ENCODE measurements around the gene RHOD.

DNA sequence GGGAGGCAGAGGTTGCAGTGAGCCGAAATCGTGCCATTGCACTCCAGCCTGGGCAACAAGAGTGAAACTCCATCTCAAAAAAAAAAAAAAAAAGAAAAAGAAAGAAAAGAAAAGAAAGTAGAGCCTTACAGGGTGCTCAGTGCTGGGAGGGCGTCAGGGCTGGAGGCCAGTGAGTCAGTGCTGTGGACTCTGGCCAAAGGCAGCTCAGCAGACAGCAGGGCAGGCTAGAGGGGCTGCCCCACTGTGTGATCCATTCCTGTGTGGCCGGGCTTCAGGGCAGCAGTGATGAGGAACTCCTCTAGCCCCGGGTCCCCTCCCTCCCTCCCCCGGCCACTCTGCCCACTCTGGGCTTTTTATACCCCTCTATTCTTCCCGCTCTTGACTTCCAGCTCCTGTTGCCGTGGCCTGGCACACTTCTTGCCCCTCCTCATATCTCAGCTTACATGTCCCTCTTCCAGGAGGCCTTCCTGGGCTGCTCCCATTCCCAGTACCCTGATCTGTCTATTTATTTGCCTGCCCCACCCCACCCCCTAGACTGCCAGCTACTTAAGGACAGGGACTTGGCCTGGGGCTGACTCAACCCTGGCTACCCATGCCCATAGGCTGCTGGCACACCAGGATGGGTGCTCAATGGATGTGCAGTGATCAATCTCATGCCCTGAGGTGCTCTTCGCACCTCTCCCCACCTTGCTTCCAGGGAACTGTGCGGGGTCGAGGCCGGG lies 23.7 kb upstream of the RHOD start:
- TF ChIP-seq POLR2AphosphoS5 (IDR thresholded peaks at IDR 0.05; ENCODE audit: insufficient read depth, low read depth, low read length), result no peak
- TF ChIP-seq, protein P1, sequence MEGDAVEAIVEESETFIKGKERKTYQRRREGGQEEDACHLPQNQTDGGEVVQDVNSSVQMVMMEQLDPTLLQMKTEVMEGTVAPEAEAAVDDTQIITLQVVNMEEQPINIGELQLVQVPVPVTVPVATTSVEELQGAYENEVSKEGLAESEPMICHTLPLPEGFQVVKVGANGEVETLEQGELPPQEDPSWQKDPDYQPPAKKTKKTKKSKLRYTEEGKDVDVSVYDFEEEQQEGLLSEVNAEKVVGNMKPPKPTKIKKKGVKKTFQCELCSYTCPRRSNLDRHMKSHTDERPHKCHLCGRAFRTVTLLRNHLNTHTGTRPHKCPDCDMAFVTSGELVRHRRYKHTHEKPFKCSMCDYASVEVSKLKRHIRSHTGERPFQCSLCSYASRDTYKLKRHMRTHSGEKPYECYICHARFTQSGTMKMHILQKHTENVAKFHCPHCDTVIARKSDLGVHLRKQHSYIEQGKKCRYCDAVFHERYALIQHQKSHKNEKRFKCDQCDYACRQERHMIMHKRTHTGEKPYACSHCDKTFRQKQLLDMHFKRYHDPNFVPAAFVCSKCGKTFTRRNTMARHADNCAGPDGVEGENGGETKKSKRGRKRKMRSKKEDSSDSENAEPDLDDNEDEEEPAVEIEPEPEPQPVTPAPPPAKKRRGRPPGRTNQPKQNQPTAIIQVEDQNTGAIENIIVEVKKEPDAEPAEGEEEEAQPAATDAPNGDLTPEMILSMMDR (IDR thresholded peaks at IDR 0.05; ENCODE audit: extremely low read depth in 1 of 2, insufficient read depth in 1 of 2, low read depth in 1 of 2, low read length in 2 of 2), result no peak
